Measurements from ENCODE around the gene ISOC1. TPM values are rescaled to one million over a fixed set of nuclear protein-coding genes. Genes with fewer than 3 reads are reported as not detected.

The ISOC1 gene
- total RNA-seq, 1 donor from 2014 or later = 7.4 TPM

DNA sequence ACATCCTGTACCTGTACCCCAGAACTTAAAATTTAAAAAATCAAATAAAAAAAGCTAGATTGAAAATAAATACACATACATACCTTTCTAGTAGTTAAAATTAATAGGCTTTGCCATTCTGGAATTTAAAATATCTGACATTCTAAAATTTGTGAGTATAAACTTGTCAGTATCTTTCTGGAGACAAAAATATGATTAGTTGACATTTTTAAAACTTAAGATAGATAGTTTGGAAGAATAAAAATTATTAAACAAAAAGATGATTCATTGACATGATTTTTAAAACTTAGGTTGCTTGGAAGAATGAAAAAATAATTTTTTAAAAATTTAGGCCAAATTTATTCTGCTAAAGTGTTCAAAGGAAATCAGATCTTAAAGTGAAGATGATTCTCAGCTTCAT is 43.1 kb downstream of the ISOC1 start:
- H3K27me3 Mint-ChIP-seq (ENCODE audit: low read depth) = peaks cover 12% of the 10 kb centered on the region

GRCh38 chr5:129141078-129141477 is 46.5 kb downstream of the ISOC1 start:
- H3K4me1 Mint-ChIP-seq (ENCODE audit: low read depth) = no peaks in the 10 kb centered on the region
- no peak overlapping the region for H3K4me3 Mint-ChIP-seq (ENCODE audit: unreplicated experiment)
- H3K9me3 Mint-ChIP-seq (ENCODE audit: low read depth) = peaks cover 3% of the 10 kb centered on the region
- TF ChIP-seq, protein P1, sequence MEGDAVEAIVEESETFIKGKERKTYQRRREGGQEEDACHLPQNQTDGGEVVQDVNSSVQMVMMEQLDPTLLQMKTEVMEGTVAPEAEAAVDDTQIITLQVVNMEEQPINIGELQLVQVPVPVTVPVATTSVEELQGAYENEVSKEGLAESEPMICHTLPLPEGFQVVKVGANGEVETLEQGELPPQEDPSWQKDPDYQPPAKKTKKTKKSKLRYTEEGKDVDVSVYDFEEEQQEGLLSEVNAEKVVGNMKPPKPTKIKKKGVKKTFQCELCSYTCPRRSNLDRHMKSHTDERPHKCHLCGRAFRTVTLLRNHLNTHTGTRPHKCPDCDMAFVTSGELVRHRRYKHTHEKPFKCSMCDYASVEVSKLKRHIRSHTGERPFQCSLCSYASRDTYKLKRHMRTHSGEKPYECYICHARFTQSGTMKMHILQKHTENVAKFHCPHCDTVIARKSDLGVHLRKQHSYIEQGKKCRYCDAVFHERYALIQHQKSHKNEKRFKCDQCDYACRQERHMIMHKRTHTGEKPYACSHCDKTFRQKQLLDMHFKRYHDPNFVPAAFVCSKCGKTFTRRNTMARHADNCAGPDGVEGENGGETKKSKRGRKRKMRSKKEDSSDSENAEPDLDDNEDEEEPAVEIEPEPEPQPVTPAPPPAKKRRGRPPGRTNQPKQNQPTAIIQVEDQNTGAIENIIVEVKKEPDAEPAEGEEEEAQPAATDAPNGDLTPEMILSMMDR (IDR thresholded peaks at IDR 0.05) = no peak
- no peak overlapping the region for H3K27ac Mint-ChIP-seq (ENCODE audit: unreplicated experiment)
- H3K36me3 Mint-ChIP-seq (ENCODE audit: low read depth) = no peaks in the 10 kb centered on the region
- peaks cover 8% of the 10 kb centered on the region for H3K27me3 Mint-ChIP-seq (ENCODE audit: low read depth)
- DNase-seq (ENCODE audit: low spot score) = no peak

More for the DNA sequence above, 43.1 kb downstream of the ISOC1 start:
- H3K4me3 Mint-ChIP-seq (ENCODE audit: unreplicated experiment) = no peak overlapping the region
- no peaks in the 10 kb centered on the region for H3K9me3 Mint-ChIP-seq (ENCODE audit: low read depth)
- no peaks in the 10 kb centered on the region for H3K36me3 Mint-ChIP-seq (ENCODE audit: low read depth)
- TF ChIP-seq, protein P1 (IDR thresholded peaks at IDR 0.05) = no peak
- H3K27ac Mint-ChIP-seq (ENCODE audit: unreplicated experiment) = no peak overlapping the region
- DNase-seq (ENCODE audit: low spot score) = no peak
- no peaks in the 10 kb centered on the region for H3K4me1 Mint-ChIP-seq (ENCODE audit: low read depth)

DNA sequence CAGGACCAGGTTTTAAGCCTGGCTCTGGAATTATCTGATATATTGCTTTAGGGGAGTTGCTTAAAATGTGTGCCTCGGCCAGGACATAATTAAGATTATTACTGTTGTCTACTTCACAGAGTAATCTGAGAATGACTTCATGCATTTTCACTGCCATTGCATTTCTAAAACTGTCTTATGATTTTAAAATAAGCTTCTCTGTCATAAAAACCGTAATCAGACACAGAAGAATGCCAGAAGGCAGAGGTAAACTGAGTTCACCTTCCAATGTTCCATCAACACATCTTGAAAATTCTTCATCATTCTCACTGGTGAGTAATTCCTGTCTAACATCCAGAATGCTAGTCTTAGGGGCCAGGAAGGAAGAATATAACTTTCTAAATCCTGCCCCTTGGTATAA is 47.1 kb downstream of the ISOC1 start:
- H3K36me3 Mint-ChIP-seq (ENCODE audit: low read depth) = no peaks in the 10 kb centered on the region
- H3K4me1 Mint-ChIP-seq (ENCODE audit: low read depth) = no peaks in the 10 kb centered on the region
- peaks cover 3% of the 10 kb centered on the region for H3K9me3 Mint-ChIP-seq (ENCODE audit: low read depth)
- H3K27ac Mint-ChIP-seq (ENCODE audit: unreplicated experiment) = no peak overlapping the region
- no peak for DNase-seq (ENCODE audit: low spot score)
- H3K27me3 Mint-ChIP-seq (ENCODE audit: low read depth) = peaks cover 8% of the 10 kb centered on the region
- TF ChIP-seq, protein P1 (IDR thresholded peaks at IDR 0.05) = no peak
- no peak overlapping the region for H3K4me3 Mint-ChIP-seq (ENCODE audit: unreplicated experiment)

GRCh38 chr5:129155876-129156275 is 61.3 kb downstream of the ISOC1 start:
- no peak overlapping the region for H3K4me3 Mint-ChIP-seq (ENCODE audit: unreplicated experiment)
- peaks cover 2% of the 10 kb centered on the region for H3K27me3 Mint-ChIP-seq (ENCODE audit: low read depth)
- no peaks in the 10 kb centered on the region for H3K4me1 Mint-ChIP-seq (ENCODE audit: low read depth)
- no peak for DNase-seq (ENCODE audit: low spot score)
- H3K27ac Mint-ChIP-seq (ENCODE audit: unreplicated experiment) = no peak overlapping the region
- peaks cover under 1% of the 10 kb centered on the region for H3K36me3 Mint-ChIP-seq (ENCODE audit: low read depth)
- H3K9me3 Mint-ChIP-seq (ENCODE audit: low read depth) = peaks cover 18% of the 10 kb centered on the region
- TF ChIP-seq, protein P1 (IDR thresholded peaks at IDR 0.05) = no peak

GRCh38 chr5:129161830-129162229 is 67.3 kb downstream of the ISOC1 start:
- H3K4me3 Mint-ChIP-seq (ENCODE audit: unreplicated experiment) = no peak overlapping the region
- H3K9me3 Mint-ChIP-seq (ENCODE audit: low read depth) = peaks cover 34% of the 10 kb centered on the region
- H3K4me1 Mint-ChIP-seq (ENCODE audit: low read depth) = no peaks in the 10 kb centered on the region
- peaks cover under 1% of the 10 kb centered on the region for H3K27me3 Mint-ChIP-seq (ENCODE audit: low read depth)
- no peak for DNase-seq (ENCODE audit: low spot score)
- peaks cover 4% of the 10 kb centered on the region for H3K36me3 Mint-ChIP-seq (ENCODE audit: low read depth)
- no peak overlapping the region for H3K27ac Mint-ChIP-seq (ENCODE audit: unreplicated experiment)
- TF ChIP-seq, protein P1 (IDR thresholded peaks at IDR 0.05) = no peak

Small RNA genes lying within 50 kb of the gene (microRNA-seq; reads per million reads assigned to microRNA genes)
- gene MIR4633 (ENCODE audit: borderline number of aligned reads) = not detected

Other genes with a start within 250 kb of the ISOC1 start
- 0.27 to 0.62 TPM in 2 of 3 replicates, not detected in the other for gene SLC27A6, start 129.3 kb upstream of the ISOC1 start, total RNA-seq

All from chondrocyte (in vitro differentiated cells).